Activated CD8-positive, alpha-beta memory T cell treated with anti-CD3 and anti-CD28 coated beads for 1 hour (primary cell): ENCODE measurements around the gene CLTA.
"Not testable (repeated sequence)": the region's sequence is repeated elsewhere in the genome, so short reads cannot be mapped to it uniquely, and the experiment has no call there.

ENCODE experiments used
- DNase-seq, 2 donors: peaks; one replicate each; pipeline ENCODE4 v3.0.0-alpha.2; 2020; ENCODE audit warnings: low read depth in 1 of 2; ENCODE audit errors: extremely low read depth in 1 of 2

Gene CLTA

DNA sequence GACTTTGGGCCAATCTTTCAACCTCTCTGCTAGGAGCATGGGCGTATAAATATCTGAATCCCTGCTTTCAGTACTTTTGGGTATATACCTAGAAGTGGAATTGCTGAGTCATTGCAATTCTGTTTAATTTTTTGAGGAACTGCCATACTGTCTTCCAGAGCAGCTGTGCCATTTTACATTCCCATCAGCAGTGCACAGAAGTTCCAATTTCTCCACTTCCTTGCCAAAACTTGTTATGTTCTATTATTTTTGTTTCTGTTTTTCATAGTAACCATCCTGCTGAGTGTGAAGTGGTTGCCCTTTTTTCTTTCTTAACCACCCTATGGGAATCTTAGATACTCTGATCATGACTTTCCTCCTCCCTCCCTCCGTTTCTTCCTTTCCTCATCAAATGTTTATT lies 32.6 kb upstream of the CLTA start:
- no peak for DNase-seq

DNA sequence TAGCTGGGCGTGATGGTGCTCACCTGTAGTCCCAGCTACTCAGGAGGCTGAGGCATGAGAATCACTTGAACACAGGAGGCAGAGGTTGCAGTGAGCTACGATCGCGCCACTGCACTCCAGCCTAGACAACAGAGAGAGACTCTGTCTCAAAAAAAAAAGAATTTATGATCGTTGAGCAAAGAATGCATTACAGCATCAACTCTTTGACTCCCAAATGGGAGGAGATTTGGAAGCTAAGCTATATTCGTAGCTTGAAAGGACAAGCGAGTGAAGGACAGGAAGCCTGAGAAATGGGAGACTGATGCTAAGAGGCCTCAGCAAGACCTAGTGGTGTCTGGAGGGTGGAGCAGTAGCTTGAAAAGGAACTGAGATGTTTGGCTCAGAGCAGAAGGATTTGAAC lies 31.8 kb upstream of the CLTA start:
- no peak for DNase-seq

DNA sequence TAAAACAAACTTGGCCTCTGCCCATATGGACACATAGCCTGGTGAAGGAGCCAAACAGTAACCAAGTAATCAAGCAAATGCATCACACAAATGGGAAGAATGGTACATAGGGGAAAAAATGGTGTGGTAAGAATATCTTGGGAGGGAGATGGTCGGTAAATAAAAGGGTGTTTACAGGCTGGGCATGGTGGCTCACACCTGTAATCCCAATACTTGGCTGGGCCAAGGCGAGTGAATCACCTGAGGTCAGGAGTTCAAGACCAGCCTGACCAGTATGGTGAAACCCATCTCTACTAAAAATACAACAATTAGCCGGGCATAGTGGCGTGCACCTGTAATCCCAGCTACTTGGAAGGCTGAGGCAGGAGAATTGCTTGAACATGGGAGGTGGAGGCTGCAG lies 31.2 kb upstream of the CLTA start:
- DNase-seq: not testable (repeated sequence)

DNA sequence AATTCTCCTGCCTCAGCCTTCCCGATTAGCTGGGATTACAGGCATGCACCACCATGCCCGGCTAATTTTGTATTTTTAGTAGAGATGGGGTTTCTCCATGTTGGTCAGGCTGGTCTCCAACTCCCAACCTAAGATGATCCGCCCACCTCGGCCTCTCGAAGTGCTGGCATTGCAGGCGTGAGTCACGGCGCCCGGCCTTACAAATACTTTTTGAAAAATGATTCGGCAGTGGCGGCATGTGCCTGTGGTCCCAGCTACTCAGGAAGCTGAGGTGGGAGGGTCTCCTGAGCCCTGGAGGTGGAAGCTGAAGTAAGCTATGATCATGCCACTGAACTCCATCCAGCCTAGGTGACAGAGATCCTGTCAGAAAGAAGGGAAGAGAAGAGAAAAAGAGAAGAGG lies 30.6 kb upstream of the CLTA start:
- not testable (repeated sequence) for DNase-seq

DNA sequence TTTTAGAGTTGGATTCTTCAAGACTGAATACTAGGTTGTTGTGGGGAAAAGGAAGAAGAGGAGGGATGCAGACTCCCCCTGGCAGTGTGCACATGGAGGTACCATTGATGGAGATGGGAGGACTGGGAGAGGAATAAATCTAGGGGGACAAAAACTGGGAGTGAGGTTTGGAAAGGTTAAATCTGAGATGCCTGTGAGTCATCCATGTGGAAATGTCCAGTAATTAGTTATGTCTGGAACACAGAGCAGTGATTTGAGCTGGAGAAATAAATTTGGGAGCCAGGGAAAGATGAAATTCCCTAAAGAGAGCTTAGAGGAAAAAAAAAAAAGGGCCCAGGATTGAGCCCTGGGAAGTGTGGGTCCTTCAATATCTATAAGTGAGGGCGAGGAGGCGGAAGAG lies 29.5 kb upstream of the CLTA start:
- DNase-seq: no peak

DNA sequence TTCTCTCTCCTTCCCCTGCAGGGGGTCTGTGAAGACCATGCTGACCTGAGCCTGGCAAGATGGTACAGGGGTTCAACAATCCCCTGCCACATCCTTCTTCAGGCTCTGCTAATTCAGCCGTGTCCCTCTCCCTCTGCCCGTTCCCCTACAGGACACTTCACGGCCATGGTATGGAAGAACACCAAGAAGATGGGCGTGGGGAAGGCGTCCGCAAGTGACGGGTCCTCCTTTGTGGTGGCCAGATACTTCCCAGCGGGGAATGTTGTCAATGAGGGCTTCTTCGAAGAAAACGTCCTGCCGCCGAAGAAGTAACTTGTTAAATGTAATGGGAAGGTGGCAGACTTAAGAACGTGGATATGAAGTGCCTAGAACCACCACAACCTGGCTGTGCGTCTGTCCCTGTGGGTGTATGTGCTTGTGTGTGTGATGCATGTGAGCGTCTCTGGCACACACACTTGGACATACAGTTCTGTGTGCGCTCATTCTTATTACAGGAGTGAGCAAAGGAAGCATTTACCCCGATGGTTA lies 28.4 kb upstream of the CLTA start:
- no peak for DNase-seq

DNA sequence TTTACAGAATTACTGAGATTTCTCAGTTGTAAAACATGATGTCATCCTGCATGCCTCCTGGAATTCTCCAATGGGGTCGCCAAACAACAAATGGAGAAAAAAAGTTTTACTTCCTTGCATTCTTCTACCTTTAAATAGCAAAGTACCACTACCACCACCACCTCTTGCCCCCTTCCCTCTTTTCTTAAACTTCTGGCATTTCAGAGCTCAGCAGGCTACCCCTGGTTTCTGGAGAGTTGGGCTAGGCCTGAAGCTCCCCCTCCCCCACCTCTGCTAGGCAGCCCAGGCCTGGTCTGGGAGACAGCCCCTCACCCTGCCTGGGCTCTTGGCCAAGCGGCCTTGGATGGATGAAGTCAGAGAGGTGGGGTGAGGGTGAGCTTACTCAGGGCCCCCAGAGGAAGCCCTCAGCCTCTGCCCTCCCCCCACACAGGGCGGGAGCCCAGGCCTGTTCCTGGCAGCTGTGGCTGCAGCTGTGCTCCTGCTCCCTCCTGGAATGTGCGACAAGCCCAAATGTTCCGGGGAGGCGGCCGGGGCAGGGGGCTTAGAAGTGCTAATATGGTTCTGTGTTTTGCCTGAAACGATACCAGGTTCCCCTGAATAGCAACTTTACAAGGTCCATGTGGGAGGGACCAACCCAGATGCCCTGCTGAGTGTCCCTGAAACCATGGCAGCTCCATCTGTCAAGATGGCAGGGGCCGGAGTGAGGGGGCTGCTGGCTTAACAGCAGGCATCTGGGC lies 27.5 kb upstream of the CLTA start:
- DNase-seq: no peak

DNA sequence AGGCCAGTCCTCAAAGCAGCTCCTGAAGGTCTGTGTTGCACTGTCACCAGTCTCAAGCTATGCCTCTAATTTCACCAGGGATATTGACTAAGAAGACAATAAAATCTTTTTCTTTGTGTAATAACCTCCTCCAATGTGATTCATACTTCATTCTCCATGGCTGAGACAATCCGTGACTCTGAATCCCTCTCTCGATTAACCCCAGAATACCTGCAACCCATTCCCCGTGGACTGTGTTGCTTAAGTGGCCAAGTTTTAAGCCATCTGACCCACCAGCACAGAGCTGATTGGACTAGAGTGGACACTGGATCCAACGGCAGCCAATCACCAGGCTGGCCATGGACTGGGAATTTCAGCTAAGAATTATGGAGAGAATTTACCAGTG lies 26.9 kb upstream of the CLTA start:
- no peak for DNase-seq

DNA sequence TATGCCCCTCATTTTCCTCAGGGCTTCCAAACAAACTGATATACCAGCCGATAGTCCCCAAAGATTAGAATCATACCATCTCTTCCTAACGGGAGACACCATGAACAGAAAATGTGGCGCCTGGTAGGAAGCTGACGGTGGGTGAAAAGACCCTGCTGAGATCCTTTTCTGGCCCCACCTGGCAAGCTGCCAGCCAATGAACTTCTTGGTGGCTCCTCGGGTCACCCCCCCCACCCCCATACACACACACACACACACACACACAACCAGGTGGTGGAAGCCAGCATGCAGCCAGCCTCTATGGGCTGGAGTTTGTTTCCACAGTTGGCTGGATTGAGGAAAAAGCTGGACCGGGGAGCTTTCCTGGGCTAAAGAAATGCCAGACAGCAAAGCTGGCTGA lies 26.3 kb upstream of the CLTA start:
- DNase-seq: no peak

DNA sequence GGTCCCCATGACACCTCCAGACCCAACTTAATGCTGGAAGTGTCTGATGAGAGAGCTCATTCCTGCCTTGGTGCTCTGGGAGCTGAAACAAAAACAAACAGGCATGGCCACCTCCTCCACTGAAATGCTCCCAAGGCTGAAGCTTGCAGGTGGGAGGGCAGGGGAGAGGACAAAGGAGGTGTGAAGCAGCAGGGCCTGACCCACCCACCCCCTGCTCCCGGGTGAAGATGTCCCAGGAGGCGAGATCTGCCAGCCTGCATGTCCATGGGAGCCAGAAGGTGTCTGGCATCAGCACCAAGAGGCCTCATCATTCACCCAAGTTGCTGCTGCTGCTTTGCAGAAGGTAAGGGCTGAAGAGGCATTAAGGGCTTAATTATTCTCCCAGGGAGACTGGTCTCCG lies 25.7 kb upstream of the CLTA start:
- no peak for DNase-seq

DNA sequence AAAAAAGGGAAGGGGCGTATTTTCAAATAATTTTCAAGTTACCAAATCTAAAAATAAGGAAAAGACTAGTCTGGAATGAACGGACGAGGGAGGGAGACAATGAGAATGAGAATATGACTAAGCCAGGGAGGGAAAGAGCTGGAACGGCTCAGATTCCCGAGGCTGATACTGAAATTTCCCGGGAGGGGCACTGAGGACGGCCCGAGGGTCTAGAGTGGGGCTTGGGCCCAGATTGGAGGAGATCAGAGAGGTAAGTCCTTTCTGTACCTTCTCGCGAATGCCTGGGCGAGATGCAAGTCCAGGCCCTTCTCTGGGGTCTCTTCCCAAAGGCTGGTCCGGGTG lies 24.9 kb upstream of the CLTA start:
- no peak for DNase-seq

DNA sequence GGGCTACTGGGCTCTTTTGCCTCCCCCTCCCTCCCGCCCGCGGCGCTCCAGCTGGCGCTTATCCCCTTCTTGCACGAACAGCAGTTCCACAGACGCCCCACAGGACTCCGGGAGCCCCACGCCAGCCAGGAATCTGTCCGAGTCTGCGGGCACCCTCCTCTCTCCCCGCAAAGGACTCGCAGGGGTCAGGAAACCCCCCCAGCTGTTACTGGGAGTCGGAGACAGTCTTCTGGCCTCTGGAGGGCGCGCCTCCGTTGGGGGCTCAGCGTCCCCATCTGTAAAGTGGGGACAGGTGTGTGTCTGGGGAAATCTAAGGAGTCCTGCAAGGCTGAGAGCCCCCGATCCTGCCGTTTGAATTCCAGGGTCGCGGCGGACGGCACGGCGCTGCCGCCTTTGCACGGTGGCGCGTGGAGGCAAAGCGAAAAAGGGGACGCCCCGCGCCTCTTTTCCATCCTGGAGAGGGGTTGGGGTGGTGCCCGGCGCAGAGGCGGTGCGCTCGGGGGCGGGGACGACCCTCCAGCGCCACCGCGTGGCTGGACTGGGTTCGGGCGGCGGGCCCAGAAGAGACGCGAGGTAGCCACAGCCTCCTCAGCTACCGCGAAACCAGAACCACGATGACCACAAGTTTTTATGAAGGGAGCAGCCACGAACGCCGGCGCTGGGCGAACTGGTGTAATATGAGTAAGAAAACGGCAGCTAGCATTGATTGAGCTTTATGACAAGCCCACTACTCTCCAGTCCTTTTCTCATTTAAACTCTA lies 24.4 kb upstream of the CLTA start:
- DNase-seq: peak; percentile 45 to 78

DNA sequence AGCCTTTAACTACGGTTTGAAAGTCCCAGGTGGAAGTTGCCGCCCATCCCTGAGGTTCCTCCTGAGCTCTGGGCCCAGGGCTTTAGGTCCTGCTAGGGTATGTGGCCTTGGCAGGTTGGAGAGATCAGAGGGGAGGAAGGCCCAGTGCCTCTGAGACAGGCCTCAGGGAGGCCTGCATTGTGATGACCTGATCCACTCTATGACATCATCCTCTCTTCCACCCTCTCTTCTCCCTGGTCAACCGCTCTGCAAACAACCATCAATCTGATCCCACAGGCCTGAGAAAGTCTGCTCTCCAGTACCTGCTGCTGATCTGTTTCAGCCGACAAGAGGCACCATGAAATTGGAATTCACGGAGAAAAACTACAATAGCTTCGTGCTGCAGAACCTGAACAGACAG lies 21.6 kb upstream of the CLTA start, which contains the start of gene CCIN:
Gene CCIN, plus strand, starts transcription at position 223 of the 400 bp plus-strand sequence. Its CDS starts 115 bp downstream, at position 338.
- no peak for DNase-seq

DNA sequence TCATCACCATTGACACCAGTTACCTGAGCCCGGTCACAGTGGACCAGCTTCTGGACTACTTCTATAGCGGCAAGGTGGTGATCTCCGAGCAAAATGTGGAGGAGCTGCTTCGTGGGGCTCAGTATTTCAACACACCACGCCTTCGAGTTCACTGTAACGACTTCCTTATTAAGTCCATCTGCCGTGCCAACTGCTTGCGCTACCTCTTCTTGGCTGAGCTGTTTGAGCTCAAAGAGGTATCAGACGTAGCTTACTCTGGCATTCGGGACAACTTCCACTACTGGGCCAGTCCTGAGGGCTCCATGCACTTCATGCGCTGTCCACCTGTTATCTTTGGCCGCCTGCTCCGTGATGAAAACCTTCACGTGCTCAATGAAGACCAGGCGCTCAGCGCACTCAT lies 21.0 kb upstream of the CLTA start:
- DNase-seq: no peak

DNA sequence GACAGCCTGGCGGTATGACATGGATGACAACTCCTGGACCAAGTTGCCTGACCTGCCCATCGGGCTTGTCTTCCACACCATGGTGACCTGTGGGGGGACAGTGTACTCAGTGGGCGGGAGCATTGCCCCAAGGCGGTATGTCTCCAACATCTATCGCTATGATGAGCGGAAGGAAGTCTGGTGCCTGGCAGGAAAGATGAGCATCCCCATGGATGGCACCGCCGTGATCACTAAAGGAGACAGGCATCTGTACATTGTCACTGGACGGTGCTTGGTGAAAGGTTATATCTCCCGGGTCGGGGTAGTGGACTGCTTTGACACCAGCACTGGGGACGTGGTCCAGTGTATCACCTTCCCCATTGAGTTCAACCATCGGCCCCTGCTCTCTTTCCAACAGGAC lies 20.2 kb upstream of the CLTA start:
- DNase-seq: no peak

DNA sequence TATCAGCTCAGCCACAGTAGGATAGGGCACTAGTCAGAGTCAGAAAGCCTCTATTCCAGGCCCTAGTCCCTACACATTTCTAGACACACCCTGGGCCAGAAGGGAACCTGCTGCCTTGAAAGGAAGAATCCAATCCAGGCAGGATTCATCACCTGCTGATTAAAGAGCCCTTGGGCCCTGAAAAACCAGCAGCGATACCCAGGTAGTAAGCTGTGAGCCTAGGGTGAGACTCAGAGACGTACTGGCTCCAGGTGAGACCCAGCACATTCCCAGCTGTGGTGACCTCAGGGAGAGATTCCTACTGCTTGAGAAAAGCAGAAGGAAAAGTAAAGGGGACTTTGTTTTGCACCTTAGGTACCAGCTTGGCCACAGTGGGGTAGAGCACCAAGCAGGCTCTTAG lies 16.9 kb upstream of the CLTA start:
- no peak for DNase-seq

DNA sequence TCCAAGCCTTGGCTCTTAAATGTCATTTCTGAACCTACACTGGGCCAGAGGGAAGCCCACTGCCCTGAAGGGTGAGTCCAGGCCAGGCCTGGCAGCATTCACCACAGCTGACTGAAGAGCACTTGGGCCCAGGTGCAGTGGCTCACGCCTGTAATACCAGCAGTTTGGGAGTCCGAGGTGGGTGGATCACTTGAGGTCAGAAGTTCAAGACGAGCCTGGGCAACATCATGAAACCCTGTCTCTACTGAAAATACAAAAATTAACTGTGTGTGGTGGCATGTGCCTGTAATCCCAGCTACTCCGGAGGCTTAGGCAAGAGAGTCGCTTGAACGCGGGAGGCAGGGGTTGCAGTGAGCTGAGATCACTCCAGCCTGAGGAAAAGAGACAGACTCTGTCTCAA lies 16.4 kb upstream of the CLTA start:
- no peak for DNase-seq

DNA sequence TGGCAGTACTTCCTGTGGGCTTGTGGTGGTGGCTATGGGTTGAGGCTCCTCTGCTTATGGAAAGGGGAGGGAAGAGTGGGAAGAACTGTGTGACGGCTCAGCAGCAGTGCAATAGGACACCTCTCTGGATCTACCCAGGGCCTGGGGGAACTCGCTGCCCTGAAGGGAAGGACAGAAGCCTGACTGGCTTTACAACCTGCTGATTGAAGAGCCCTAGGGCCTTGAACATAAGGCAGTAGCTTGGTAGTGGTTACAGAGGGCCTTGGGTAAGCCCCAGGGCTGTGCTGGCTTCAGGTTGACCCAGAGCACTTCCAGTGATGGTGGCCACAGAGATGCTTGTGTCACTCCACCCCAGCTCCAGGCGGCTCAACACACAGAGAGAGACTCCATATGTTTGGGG lies 16.0 kb upstream of the CLTA start:
- DNase-seq: no peak

DNA sequence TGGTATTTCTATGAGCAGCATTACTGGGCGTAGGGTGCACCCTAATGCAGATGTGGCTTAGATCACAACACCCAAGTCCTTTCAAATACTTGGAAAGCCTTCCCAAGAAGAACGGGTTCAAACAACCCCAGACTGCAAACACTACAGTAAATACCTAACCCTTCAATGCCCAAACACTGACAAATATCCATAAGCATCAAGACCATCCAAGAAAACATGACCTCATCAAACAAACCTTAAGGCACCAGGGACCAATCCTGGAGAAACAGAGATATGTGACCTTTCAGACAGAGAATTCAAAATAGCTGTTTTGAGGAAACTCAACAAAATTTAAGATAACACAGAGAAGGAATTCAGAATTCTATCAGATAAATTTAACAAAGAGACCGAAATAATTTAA lies 15.5 kb upstream of the CLTA start:
- DNase-seq: not testable (repeated sequence)

DNA sequence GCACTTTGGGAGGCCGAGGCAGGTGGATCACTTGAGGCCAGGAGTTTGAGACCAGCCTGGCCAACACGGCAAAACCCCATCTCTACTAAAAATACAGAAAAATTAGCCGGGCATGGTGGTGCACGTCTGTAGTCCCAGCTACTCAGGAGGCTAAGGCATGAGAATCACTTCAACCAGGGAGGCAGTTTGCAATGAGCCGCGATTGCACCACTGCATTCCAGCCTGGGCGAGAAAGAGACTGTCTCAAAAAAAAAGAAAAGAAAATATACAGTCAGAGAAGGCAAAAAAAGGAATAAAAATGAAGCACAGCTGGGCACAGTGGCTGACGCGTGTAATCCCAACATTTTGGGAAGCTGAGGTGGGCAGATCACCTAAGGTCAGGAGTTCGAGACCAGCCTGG lies 14.2 kb upstream of the CLTA start:
- DNase-seq: not testable (repeated sequence)

DNA sequence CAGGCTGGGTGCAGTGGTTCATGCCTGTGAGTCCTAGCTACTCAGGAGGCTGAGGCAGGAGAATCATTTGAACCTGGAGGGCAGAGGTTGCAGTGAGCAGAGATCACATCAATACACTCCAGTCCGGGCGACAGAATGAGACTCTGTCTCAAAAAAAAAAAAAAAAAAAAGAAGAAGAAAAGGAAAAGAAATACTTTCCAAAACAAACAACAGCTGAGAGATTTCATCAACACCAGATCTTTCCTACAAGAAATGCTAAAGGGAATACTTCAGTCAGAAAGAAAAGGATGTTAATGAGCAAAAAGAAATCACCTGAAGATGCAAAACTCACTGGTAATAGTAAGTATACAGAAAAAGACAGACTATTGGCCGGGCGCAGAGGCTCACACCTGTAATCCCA lies 13.2 kb upstream of the CLTA start:
- no peak for DNase-seq

DNA sequence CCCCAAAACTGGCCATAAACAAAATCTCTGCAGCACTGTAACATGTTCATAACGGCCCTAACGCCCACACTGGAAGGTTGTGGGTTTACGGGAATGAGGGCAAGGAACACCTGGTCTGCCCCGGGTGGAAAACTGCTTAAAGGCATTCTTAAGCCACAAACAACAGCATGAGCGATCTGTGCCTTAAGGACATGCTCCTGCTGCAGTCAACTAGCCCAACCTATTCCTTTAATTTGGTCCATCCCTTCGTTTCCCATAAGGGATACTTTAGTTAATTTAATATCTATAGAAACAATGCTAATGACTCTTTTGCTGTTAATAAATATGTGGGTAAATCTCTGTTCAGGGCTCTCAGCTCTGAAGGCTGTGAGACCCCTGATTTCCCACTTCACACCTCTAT lies 10.5 kb upstream of the CLTA start:
- not testable (repeated sequence) for DNase-seq
